Cerebellar nuclear complex (tissue), 1 donor: ENCODE data around the gene CREBBP.

Source experiments
- DNase-seq, 2 experiments: peaks; one replicate each; lab custom pipeline; 2025; lab: John Stamatoyannopoulos, UW

The CREBBP gene

GRCh38 chr16:3824121-3824795 lies 56.3 kb downstream of the CREBBP start:
- DNase-seq, result no peak

DNA sequence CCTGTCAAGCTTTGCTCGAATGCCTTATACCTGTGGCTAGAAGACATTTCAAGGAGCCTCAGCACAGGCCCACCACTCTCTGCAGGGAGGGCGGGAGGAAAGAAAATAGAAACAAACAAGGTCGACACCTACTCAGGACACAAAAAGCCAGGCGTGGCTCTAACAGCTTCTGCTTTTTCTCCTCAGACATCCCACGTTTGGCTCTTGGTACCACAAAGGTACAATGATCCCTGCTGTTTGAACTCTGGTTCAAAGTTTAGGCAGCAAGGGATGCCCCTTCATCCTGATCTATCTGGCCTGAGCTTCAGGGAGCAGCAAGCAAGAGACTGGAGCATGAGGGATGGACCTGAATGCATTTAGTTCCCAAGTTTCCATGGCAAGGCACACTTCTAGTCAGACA lies 57.1 kb downstream of the CREBBP start:
- no peak for DNase-seq

DNA sequence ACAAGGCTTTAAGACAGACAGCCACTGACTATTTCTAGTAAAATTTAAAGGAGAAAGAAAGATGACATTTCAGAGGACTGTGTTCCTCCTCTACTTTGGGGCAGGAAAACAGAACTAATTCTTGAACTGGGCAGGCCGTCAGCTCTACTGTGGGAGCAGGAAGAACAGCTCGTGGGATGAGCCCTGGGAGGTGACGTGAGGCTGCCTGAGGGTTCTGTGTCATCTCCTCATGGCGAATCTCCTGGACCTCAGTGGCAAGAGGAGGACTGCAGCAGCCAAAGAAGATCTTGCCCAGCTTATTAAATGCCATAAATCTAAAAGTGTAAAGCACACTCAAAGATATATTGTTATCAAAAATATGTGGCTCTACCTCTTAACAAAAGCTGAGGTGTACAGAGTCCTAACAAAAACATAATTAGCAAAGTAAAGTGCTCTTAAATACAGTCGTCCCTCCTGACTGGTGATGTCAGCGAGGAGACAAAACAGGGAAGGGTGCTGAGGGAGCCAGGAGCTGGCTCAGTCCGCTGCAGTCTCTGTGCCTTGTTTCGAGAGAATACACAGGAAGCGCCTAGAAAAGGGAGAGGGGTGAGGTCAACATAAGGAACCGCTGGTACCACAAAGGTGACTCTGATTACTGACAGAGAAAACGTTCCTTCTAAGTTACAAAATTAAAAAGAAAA lies 58.0 kb downstream of the CREBBP start:
- DNase-seq, result no peak

GRCh38 chr16:3821184-3821583 lies 59.3 kb downstream of the CREBBP start:
- no peak for DNase-seq

DNA sequence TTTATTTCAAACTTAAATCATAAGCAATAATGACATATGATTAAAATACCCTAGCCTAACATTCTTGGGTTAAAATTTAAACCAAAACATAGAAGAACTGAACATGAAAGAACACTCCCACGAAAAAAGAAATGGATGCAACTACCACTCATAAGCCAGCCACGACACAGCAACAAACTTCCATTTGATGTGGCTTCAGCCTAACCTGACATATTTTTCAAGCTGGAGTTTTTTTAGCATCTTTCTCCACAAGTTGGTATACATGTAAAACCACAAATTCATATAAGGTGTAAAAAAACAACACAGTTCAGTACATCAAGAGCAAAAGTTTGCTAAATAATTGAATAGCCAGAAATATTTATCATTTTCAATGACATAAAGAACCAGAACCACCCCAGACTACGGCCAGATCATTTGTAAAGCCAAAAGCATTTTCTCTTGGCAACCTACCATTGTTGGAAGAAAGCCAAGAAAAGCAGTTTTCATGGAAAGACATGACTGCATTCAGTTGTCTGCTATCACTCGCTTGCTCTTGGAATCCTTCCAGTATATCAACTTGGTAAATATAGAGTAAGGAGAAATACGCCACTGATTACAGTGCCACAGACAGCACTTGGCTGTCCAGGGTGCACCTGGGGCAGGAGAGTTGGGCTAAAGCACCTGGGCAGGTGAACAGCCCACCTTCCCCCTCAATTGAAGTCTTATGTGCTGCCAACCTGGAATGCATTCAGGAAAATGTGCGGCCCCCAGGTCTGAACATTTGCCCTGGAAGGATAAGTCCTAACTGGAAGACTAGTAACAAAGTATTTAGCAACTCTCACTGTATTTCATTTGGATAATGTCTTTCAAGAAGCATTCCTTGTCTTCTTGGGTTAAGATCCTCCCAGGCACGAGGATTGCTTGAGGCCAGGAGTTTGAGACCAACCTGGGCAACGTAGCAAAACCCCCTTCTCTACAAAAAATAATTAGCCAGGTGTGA lies 60.5 kb downstream of the CREBBP start:
- DNase-seq, result no peak

GRCh38 chr16:3819175-3819527 lies 61.4 kb downstream of the CREBBP start:
- no peak for DNase-seq

DNA sequence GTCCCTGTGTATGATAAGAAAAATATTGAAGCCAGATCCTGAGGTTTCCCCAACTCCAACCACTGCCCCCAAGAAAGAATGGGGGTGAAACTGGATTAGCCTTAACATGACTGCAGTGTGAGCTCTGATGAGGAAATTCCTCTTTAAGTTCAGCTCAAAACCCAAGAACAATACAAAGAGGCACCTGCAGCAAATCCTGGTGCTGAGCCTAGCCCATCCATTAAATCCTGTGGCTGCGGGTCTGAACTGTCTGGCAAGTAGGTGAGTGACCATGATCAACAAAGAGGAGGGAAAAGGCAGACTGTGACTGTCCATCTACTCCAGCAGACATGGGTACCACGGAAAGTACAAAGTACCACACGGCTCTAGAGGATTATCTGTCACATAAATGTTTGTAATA lies 64.2 kb downstream of the CREBBP start:
- no peak for DNase-seq

- DNase-seq, result no peak
These were observed 65.8 kb downstream of the CREBBP start for GRCh38 chr16:3814755-3815154.

DNA sequence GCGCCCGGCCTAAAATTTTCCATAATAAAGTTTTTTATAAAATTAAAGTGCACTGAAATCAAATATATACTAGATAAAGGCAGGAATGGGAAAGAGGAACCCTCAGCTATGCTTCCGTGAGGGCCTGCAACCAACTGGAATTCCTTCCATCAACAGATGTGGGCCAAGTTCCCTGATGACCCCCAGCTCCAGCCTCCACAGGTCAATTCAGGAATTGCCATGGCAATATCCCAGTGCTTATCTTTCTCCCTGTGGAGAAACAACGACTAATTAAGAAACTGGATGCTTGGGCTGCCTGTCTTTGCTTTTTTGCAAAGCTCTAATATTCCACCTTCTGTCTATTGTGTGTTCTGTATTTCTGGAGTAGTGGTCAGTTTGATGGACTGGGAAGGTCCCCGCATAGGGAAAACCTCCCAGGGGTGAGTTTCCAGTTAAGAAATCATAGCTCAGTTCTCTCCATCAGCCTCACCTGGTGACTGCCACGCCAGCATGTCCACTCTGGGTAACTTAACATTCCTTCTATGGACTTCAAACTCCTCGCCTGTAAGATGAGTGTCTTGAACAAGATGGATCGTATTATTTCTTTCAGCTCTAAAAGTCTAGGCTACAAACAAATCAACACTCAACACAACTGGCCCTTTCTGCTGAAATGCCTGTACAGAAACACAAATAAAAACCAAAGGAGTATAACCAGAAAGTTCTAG lies 67.9 kb downstream of the CREBBP start:
- no peak for DNase-seq

DNA sequence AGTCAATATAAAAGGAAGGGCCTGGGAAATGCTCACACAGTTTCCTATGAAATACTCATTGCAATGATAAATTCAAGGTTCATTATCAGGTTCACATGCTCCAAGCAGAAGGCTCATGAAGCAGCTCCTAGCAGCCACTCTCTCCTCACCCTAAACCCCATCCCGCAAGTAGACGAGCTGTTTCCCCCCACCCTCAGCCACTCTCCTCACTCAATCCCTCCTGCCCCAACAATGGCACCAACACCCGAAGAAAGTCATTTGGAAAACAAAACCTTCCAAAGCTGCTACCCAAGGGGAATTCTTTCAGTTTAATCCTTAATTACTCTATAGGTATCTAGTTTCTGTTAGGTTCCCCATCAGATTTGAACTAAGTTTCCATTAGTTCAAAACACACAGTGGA lies 69.7 kb downstream of the CREBBP start:
- no peak for DNase-seq

DNA sequence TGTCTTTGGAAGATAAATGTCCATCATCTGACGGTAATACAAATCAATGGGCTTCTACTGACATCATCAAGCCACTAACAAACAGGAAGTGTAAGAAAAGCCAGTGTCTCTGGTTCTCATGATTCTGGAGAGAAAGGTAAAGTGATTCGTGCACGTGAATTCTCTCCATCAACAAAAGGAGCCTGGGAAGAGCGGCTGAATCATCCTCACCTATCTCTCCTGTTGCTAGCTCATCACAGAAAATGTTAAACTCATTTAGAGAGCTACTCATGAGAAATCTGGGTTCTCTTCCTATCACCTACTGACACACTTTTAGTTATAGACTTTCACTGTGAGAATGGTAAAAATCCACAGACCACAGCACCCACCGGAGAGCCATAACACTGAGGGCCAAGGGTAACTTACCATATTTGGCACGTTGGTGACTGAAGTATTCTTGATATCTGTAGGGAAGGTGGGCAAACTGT lies 70.3 kb downstream of the CREBBP start:
- DNase-seq, result no peak

DNA sequence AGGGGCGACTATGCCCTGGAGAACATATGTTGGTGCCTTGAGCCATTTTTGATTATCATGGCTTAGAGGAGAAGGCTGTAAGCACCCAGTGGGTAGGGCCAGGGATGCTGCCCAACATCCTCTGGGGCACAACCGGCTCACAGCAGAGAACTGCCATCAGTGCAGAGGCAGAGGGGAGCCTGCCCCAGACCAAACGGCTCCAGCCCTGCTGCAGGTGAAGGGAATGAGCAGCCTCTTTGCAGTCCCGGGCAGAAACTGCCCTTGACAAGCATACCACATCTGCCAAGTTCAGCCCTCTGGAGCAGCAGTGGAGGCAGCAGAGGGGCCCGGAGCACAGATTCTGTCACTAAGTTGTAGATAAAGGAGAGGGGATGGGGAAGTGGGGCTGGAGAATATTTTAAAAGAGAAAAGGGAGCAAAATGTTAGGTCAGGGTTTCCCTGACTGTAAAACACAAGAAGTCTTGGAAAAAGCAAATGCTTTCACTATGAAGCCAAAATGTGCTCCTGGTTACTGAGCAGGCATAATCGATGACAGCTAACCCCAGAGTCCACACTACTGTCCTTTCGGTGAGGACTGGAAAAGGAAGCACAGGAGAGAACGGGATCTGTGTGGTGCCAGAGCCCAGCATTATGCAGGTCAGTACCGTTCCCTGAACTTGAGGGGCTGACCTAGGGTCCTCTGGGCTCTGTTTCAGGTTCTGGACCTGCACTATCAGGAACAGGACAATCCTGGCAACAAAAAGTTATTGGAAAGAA lies 72.0 kb downstream of the CREBBP start:
- no peak for DNase-seq

DNA sequence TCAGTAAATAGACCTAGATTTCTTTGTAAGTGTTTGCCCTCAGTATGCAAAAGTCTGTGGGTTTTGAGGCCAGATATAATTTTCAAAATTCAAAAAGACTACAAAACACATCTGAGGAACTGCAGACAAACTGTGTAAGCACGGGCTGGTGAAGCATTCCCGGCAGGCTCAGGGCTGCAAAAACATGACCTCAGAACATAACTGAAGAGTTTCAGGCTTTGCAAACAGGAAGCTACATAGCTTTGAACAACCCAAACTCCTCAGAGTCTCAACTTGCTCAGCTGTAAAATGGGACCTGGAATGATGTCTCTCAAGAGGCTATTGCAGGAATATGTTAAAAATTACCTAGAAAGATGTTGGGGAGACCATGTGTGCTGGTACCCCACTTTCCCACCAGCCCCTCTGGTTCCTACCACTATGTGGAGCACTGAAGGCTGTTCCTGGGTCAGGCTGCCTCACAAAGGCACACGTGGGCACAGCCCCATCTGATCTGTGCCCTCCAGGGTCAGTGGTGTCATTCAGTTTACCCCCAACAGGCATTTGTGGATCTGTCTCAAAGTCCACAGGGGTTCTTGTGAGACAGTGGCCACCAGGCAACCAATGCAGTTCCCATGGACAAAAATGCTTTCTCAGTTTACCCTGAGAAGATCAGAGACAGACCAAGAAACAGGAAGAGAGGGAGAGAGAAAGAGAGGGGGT lies 72.9 kb downstream of the CREBBP start:
- no peak for DNase-seq

DNA sequence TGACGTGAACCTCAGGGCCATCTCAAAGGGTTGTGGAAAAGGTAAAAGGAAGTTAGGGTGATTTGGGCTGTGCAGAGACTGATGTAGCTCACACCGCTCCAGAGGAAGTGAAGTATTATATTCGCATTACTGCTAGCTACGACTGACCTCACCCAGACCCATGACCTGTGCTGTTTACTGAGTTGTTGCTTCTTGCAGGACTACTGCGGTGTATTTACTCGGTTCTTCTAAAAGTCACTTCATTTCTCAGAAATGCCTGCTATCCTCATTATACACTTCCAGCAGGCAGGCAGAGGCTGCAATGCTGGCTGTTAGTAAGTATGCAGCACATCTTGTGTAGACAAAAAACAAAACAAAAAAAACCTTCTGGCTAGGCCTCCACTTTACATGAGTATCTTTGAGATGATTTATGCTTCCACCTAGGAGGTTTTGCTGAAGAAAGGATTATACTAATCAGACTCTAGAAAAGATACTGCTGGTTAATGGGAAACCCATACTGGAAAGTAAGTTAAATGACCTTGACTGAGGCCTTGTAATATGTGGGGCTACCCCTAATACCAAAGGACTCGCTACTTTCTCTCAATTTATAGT lies 76.0 kb downstream of the CREBBP start:
- no peak for DNase-seq

DNA sequence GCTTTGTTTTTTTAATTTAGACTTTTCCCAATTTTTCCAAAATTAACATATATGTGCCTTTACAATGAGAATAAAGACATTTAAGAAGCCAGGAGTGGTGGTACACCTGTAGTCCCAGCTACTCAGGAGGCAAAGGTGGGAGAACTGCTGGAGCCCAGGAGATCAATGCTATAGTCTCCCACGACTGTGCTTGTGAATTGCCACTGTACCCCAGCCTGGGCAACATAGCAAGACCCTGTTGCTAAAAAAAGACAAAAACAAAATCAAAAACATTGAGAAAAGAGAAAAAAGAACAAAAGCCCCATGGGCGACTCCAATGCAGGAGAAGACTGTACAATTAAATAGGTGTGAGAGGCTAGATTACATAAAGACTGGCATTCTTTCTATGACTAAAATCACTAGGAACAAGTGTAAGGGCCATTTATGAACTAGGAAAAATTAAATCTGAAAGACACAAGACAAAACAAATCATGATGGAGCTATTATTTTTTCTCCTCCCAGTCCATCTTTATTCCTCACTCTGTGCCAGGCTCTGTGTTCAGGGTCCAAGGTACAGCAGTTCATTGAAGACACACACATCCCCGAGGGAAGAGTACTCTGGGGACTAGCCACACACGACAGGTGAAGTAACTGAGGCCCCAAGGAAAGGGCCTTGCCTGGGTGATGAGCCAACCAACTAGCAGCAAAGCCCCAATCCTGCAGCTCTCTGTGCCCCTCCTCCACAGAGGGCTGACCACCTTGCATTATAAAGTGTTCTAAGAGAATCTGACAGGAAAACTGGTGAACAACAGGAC lies 79.8 kb downstream of the CREBBP start:
- DNase-seq, result no peak

- DNase-seq, result no peak
These were observed 80.5 kb downstream of the CREBBP start for GRCh38 chr16:3800019-3800418.

DNA sequence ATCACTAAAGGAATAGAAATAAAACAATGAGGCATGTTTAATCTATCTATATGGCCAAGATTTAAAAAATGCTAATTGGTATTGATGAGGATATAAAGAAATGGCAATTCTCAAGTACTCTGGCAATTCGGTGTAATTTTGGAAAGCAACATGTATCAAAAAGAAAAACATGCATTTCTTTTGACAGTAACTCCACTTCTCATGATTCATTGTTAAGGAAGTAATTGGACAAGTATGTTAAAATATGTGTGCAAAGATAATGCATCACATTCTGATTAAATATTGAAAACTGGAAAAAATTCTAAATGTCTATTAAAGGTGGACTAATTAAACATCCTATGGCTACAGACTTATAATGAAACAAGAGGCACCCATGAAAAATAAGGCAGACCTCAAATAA lies 81.2 kb downstream of the CREBBP start:
- no peak for DNase-seq

GRCh38 chr16:3798838-3799237 lies 81.7 kb downstream of the CREBBP start:
- no peak for DNase-seq
